Colon (tissue), 2 donors: ENCODE measurements around the gene GAS7.
"Not testable (repeated sequence)": the region's sequence is repeated elsewhere in the genome, so short reads cannot be mapped to it uniquely, and the experiment has no call there.

Source experiments
- FAIRE-seq: peaks from 2 replicates; lab custom pipeline; 2012; peaks lifted over from hg19 to GRCh38; lab: Jason Lieb, UNC
- donor health status: control.
- donor health status: control.

Gene GAS7

DNA sequence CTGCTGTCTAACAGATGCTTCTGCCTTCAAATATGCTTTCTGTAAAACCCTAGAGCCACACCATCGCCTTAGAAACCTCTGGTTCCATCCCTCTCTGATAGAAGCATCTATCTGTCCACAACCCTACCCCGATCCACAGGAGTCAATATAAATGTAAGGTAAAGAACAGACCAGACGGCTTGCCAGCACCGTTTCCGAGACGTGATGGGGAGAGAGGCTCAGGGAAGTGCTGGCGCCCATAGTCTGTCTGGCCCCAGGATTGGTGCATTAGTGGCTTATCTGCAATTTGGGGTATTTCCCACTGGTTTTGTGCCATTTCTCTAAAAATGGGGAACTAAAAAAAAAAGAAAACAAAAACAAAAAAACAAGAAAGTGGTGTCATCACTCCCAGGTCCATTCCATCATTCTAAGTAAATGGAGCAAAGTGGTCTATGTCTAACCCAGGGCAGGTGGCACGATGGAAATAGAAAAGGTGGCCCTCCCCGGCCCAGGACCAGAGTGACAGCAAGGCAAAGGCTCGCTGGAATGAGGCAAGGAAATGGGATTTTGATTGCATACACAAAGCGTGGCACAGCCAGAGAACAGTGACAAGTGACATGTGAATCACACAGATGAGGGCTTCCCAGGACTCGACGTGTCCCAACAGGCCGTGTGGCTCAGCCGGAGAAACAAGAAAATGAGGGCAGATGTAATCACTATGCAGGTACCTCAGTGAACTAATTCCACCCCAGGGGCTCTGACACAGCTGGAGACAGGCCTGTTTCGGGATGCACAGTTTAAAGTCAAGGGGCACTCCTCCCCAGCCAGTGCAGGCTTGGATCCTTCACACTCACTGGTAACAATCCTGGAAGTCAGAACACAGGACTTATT is 125.6 kb downstream of the GAS7 start:
- FAIRE-seq: no peak

DNA sequence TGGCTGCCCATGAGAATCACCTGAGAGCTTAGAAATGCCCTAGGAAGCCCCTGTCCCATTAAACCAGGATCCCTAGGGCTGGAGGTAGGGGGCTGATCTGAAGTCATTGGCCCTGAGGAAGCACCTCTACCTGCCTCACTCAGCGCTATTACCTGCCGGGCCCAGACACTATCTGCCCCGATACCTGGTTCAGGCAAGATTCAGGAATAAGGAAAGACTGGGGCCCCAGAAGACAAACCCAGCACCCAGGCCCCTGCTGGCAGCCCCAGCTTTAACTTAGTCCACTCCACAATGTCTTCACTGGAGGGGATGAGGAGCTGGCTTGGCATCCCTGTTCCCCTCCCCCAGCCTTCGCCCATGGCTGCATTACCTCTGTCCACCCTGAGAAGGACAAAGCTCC is 126.3 kb downstream of the GAS7 start:
- FAIRE-seq: no peak

DNA sequence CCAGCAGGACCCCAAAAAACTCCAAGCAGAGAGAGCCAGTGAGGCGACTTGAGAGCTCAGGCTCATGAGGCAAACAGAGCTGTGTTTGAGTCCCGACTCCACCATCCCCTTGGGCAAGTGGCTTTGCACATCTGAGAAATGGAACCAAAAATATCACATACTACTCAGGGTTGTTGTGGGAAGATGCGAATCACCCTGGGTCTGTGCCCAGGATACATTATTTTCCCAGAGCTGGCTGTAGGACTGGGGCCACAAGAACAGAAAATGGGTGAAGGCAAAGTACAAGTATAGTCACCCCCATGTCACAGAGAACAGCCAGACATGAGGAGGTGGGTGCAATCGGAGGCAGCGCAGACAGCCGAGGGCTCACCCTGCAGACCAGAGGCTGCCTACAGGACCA is 127.3 kb downstream of the GAS7 start:
- FAIRE-seq: no peak

DNA sequence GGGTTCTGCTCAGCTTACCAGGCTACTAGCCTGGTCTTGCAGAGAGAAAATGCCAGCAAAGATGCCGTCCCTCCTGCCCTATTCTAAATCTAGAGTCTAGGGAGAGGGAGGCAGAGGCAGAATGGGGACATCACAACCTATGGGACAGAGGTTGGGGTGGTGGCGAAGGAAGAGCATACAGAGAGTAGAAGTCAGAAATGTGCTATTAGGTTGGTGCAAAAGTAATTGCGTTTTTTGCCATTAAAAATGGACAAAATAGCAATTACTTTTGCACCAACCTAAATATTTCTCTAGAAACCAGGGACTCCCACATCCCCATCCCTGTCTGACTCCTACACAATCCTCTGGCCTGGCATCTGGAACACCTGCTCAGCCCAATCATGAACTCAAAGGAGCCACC is 127.7 kb downstream of the GAS7 start:
- FAIRE-seq: no peak

DNA sequence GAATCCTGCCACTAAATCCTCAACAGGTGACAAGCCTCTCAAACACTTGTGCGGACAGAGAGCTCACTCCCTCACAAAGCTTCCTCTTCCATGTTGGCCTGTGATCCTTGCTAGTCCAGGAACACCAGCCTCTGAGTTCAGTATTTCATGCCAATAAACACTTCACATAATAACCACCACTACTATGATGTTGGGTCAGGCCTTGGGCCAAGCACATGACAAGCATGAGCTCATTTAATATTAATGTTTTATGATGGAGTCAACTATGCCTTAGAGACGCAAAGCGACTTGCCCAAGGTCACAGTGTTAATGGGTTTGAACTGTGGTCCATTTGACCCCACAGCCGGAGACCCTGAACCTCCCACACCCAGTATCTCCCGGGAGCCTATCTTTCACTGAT is 129.1 kb downstream of the GAS7 start:
- FAIRE-seq: no peak

DNA sequence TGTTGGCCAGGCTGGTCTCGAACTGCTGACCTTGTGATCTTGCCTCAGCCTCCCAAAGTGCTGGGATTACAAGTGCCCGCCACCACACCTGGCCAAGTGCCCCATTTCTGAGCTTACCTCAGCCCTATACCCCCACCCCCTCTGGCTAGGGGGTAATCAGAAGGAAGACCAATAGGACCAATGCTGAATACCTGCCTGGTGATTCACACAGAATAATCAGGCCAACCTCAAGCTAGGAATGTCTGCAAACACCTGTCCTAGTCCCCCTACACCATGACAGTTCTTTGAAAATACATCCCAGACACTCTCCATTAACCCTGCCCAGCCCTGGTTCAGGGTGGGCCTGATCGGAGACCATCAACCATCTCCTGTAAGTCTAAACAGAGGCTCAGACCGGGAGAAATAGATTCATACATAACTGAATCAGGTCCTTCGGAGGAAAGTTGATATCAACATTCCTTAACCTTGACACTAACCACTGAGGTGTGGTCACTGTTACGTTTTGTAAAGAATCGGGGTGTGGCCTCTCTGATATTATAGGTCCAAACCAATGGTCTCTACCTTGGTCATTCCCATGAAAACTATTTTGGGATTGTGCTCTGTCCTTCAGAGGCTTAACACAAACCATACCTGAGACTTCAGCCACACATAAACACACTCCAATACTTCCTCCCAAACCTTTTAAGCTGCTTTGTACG is 130.8 kb downstream of the GAS7 start:
- no peak for FAIRE-seq

DNA sequence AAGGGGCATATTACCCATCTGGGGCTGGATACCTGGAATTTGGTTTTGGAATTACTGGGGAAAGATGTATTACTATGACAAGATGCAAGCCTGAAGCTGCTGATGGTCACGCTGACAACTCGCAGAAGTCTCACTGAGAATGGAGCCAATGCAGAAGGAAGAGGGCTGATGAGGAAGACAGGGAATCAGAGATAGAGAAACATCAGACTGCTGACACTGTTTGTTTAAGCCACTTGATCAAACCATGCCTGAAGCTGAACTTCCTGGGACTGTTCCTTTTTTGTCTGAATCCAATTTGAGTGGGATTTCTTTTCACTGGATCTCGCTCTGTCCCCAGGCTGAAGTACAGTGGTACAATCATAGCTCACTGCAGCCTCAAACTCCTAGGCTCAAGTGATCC is 133.9 kb downstream of the GAS7 start:
- no peak for FAIRE-seq

DNA sequence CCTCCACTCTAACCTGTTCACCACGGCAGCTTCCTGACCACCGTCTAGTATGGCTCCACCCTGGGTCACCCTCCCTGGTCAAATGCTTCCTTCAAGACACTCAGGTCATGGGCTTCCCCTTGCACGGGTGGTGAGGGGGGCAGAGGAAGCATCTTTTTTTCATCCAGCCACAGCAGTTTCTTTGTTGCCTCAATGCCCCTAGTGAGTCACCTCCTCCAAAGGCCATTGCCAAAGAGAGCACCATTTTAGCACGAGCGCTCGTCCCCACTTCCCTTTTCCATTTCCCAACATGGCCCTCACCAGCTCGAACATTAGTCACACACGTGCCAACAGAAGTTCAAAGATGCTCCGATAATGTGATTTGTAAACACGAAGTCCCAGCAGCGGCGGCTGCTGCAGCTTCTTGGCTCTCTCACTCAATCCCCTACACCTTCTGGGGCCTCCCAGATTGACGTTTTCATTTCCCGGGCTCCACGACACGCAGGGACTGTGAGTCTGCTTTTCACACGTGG is 134.6 kb downstream of the GAS7 start:
- FAIRE-seq: no peak

DNA sequence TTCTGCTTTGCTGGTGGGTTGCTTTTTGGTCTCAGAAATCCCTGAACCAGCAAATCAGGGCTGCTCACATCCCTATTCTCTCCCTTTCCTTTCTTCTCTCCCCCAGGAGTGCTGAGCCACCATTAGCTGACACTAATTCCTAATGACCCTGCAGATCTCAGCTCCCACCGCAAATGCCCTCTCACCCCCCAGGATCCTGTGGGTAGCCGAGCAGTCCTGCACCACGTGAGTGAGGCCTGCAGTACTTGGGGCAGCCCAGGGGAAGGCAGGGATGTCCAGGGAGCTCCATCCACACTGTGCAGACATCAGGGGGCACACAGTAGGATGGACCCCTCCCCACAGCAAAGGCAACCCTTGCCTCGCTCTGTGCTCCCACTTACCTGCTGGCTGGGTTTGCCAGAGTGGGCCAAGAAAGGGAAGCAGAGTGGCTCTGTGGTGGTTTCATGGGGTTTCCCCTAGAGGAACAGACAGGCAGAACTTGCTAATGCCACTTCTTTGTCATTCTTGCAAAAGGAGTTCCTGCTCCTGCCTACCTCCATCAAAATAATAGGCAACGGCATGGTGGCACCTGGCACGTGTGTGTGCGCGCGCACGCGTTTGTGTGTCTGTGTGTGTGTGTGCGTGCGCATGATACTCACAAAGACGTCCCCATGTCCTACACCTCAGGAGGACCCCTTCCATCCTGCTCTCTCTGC is 135.6 kb downstream of the GAS7 start:
- no peak for FAIRE-seq

DNA sequence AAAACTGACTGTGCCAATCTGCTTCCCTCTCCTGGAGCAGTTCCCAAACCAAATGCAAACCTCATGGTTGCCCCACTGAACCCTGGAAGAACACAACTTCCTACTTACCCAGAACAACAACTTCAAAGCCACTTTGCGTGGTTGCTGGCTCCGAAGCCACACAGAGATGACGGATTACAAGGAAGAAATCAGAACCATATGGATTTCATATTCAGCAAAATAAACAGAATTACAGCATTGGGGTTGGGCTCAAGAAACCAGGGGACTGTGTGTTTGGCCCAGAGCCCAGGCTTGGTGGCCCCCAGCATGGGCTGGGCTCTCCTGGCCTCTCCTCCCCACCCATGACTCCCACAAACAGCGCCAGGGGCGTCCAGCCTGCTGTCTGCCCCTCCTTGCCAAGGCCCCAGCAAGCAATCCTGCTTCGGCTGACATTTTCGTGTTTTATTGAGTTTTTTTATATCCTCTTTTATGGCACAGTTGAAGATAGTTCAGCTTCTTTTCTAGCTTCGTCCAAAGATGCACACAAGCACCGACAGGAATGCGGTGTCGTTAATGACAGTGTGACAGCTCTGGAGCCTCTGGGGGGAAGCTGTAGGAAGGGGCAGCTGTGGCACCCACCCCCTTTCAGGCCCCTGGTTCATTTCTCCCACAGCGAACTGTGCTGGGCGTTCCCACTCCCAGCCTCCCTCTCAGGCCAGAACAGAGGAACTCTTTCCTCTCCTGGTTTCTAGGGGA is 137.1 kb downstream of the GAS7 start:
- FAIRE-seq: no peak

DNA sequence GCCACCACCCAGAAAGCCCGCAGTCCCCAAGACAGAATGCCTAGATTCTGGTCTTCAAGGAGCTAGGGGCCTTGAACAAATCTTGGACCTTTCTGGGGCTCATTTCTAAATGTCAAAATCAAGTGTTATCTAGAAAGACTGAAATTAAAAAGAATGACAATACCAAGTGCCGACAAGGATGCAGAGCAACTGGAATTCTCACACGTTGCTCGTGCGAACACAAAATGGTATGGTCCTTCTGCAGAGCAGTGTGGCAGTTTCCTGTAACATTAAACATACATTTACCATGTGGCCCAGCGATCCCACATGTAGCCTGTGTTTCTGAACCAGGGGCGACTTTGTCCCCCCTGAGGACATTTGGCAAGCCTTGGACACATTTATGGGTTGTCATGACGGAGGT is 137.9 kb downstream of the GAS7 start:
- no peak for FAIRE-seq

DNA sequence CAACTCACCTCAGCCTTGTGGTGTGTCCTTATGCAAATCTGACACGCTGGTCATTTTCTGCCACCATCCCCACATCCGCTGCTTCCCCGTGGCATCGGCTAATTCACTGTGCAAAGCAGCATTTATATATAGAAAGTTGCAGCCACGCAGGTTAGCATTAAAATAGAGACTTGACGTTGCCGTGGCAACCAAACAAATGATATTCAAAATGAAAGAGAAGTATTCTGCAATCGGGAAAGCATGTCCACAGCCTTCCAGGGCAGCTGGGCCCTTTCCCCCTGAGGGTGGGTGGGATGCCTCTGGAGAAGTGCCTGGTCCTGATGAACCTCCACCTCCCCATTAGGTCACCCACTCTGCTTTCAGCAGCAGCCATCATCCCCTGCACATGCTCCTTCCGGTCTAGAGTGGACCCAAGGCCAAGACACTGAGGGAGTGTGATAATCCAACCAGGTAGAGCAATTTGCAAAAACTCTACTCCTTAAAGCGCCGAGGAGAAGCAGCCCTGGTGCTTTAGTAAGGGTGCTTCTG is 138.7 kb downstream of the GAS7 start:
- no peak for FAIRE-seq

DNA sequence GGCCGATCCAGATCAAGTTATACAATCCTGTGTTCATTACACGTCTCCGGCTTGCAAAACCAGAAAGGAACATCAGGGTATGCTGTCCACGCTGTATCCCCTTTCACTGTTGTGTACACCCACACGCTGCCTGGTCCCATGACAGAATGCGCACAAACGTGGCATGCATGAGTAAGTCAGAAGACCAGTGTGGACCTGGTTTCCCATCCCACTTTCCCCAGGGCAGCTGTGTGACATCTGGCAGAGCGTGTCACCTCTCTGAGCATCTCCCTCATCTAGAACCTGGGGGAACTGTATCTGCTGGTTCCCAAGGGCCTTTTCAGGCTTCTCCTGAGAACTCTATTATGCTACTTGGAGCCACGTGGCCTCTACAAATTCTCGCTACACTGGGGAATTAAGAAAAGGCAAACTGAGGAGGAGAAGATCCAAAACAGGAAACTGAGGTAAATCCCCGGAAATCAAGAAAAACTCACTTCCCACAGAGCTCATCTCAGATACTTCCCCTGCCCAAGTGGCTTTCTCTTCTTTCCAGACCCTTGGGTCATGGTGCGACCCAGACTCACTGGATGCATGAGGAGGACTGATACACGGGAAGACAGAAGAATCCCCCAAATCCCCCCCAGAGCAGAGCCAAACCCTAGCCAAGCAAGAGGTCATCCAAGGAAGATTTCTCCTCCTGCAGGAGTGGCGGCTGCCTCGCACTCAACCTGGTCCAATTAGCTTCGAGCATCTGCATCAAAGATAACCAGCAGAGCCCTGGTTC is 139.3 kb downstream of the GAS7 start:
- FAIRE-seq: no peak

DNA sequence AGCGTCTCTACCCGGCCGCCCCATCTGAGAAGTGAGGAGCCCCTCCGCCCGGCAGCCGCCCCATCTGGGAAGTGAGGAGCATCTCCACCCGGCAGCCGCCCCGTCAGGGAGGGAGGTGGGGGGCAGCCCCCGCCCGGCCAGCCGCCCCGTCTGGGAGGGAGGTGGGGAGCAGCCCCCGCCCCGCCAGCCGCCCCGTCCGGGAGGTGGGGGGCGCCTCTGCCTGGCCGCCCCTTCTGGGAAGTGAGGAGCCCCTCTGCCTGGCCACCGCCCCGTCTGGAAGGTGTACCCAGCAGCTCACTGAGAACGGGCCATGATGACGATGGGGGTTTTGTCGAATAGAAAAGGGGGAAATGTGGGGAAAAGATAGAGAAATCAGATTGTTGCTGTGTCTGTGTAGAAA is 140.9 kb downstream of the GAS7 start:
- not testable (repeated sequence) for FAIRE-seq

DNA sequence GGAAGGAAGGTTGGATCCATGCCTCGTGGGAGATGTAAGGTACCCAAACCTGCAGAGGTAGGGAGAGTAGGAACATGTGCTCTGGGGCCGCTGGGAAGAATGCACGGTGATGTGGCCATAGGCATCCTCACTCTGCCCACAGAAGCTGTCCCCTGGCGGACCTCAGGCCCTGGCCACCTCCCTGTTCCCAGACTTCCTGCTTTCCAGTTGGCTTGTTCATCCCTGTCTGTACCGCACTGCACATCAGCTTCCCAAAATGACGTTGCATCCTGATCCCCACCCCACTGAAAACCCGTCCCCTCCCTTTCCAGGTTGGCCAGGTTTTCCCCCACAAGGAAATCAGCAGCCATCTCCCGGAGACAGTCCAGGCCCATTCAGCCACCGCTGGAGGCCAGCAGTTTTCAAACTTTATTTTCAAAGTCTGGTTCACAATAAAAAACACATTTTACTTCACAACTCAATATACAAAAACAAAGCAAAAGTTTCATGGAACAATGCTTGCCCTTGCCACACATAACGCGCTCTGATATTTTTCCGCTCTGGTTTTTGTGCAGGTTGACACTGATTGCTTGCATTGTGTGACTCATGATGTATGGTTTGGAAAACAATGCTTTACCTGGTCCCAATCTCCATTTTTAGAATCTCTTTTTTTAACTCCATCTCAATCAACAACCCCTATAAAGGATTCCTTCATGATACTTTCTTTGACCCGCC is 143.0 kb downstream of the GAS7 start:
- FAIRE-seq: no peak

DNA sequence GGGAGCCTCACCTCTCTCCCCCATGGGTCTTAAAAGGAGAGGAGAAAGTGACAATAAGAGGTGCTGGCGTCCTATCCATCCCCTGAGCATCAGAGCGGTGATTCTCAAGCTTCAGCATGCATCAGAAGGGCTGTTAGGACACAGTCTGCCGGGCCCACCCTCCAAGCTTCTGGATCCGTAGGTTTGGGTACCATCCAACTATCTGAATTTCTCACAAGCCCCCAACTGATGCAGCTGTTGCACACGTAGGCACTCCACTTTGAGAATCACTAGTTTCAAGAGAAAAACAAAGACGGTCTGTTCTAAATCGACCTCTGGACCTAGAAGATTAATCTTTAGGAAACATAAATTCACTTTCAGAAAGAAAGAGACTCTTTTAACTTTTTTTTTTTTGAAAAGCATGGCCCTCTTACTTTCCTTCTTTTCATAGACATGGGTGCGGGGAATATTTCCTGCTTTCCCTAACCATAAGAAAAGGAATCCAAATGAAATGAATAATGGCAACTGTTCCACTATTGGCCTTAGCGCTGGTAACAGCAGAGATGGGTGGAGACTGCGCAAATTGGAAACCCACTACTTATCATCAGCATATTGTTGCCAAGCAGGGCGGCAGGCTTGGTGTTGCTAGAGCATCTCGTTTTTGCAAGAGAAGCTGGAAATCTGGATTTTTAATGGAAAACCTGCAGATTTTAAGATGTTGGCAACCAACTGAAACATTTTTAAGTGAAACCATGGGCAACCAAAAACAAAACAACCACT is 144.4 kb downstream of the GAS7 start:
- FAIRE-seq: no peak

DNA sequence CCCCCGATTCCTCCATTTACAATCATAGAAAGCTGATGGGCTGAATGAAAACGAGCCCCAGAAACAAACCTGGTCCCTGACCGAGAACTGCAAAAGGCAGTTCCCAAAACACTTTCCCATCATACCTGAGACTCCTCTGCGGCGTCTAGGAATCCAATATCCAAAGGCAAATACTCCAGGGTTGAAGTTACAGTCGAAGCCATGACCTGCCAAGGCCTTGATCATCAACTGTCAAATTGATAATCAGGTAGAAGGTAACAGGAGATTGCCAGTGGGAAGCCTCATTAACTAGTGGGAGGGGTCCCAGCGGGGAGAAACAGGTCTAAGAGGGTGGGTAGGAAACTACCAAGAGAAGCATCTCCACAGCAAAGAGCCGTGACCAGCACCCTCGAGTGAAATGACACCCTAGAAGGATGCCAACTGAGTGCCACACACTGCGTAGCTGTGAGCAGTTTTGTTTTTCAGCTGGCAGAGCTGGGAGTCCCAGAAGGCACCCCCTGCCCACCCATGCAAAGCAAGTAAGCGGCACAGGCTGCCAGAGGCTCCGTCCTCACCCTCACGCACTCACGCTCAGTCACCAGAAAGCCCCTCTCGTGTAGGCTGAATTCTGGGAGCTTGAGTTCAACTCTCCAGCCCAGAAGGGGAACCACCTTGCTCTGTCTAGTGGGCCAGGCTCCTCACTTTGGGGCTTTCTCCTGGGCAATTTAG is 146.1 kb downstream of the GAS7 start:
- FAIRE-seq: no peak

DNA sequence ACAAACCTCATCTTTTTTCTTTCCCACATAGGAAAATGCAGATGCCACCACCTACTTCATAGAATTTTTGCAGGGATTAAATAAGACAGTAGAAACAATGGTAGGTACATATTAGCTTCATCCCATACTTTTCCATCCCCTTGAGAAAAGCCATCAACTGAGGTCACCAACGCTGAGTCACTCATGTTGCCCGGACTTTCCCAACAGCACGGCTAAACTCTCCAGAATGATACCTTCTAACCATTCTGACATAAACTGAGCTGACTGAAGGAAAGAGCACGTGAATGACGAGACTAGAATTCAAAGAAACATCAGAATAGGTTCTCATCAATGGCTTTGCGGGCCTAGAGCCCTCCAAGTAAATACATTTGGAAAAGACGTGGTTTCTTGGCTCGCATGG is 147.3 kb downstream of the GAS7 start:
- no peak for FAIRE-seq

DNA sequence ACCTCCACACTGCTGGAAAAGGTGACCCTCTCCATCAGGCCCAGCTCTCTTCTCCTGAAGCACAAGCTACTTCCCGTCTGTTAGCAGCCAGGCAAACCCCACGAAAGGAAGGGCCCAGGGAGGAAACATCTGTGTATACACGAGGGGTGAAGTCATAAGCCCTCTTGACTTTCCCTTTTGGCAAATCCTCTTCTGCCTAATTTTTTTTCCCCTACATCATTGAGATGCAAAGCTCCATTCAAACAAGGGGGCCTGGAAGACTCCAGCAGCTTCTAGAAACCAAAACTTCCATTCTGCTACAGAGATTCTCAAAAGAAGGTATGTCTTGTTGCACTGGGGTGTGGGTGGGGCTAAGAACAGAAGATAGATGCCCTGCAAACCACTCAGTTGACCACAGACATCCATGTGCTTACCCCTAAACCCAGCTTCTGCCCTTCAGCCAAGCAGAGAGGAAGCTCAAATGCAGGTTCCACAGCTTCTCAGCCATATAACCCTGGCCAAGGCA is 147.8 kb downstream of the GAS7 start:
- FAIRE-seq: no peak
